ENCODE measurements around the gene CEP104.
"Not testable (repeated sequence)": the region's sequence is repeated elsewhere in the genome, so short reads cannot be mapped to it uniquely, and the experiment has no call there.

CEP104 gene

GRCh38 chr1:3821447-3821846 is 35.6 kb downstream of the CEP104 start:
- no peak for DNase-seq

GRCh38 chr1:3821004-3821403 is 36.0 kb downstream of the CEP104 start:
- DNase-seq = no peak

- no peak for DNase-seq
These were observed 36.7 kb downstream of the CEP104 start for GRCh38 chr1:3820316-3820715.

GRCh38 chr1:3819771-3820200 is 37.2 kb downstream of the CEP104 start:
- DNase-seq = no peak

GRCh38 chr1:3817821-3818597 is 39.0 kb downstream of the CEP104 start:
- no peak for DNase-seq

GRCh38 chr1:3817138-3817740 is 39.8 kb downstream of the CEP104 start:
- DNase-seq = no peak

- no peak for DNase-seq
These were observed 40.5 kb downstream of the CEP104 start for GRCh38 chr1:3816331-3817137.

- DNase-seq = no peak
These were observed 42.0 kb downstream of the CEP104 start for GRCh38 chr1:3814771-3815561.

GRCh38 chr1:3814065-3814464 is 42.9 kb downstream of the CEP104 start:
- no peak for DNase-seq

GRCh38 chr1:3811595-3811911 is 45.5 kb downstream of the CEP104 start:
- no peak for DNase-seq

- DNase-seq = not testable (repeated sequence)
These were observed 46.8 kb downstream of the CEP104 start for GRCh38 chr1:3810149-3810761.

- DNase-seq = no peak
These were observed 47.3 kb downstream of the CEP104 start for GRCh38 chr1:3809680-3810079.

GRCh38 chr1:3807769-3808168 is 49.2 kb downstream of the CEP104 start:
- DNase-seq = peak; percentile 3

- DNase-seq = no peak
These were observed 52.0 kb downstream of the CEP104 start for GRCh38 chr1:3805038-3805437.

- peak; percentile 57 for DNase-seq
These were observed 52.4 kb downstream of the CEP104 start for GRCh38 chr1:3804627-3804944.

- peak; percentile 66 for DNase-seq
These were observed 52.9 kb downstream of the CEP104 start for GRCh38 chr1:3803905-3804626.

GRCh38 chr1:3800795-3801194 is 56.2 kb downstream of the CEP104 start:
- not testable (repeated sequence) for DNase-seq

- no peak for DNase-seq
These were observed 56.9 kb downstream of the CEP104 start for GRCh38 chr1:3799976-3800685.

- peak; percentile 94 for DNase-seq
These were observed 60.6 kb downstream of the CEP104 start, which contains the start of gene LRRC47 for GRCh38 chr1:3796215-3797061. Gene LRRC47, minus strand, starts transcription at chr1:3796498. Its CDS starts 22 bp downstream, at chr1:3796476.

Data from OCI-M1 (cell line).